Neural cell (in vitro differentiated cells): ENCODE data around the gene LRRC52. TPM values are rescaled to one million over a fixed set of nuclear protein-coding genes. Genes with fewer than 3 reads are reported as not detected.

Source experiments
- H2AFZ ChIP-seq: fragments of 200-600, 300-800 bp; sonication (generic), shearing (Covaris generic); 2 replicates; pipeline ENCODE4 v1.6.0; 2014; ENCODE audit warnings: low read depth, mild to moderate bottlenecking, antibody characterized with exemption, low read length, moderate library complexity
- H3F3A ChIP-seq: fragments of 200-600 bp; shearing (Covaris generic); 2 replicates; pipeline ENCODE4 v1.6.1; 2016; ENCODE audit warnings: mild to moderate bottlenecking, moderate library complexity, mixed read lengths, antibody characterized with exemption, low read length; ENCODE audit not compliant: insufficient read depth, poor library complexity, severe bottlenecking
- H3K27ac ChIP-seq: fragments of 200-600, 300-800 bp; sonication (generic), shearing (Covaris generic); 2 replicates; pipeline ENCODE4 v1.5.1; 2014; ENCODE audit warnings: mild to moderate bottlenecking, low read length, moderate library complexity
- H3K27me3 ChIP-seq: fragments of 300-800, 200-600 bp; sonication (generic), shearing (Covaris generic); 2 replicates; pipeline ENCODE4 v1.6.0; 2014; ENCODE audit warnings: mild to moderate bottlenecking, low read depth, low read length, moderate library complexity; ENCODE audit not compliant: insufficient read depth
- H3K36me3 ChIP-seq: fragments of 300-800, 200-600 bp; sonication (generic), shearing (Covaris generic); 2 replicates; pipeline ENCODE4 v1.5.1; 2014; ENCODE audit warnings: mild to moderate bottlenecking, antibody characterized with exemption, low read length, moderate library complexity; ENCODE audit not compliant: insufficient read depth
- H3K4me2 ChIP-seq: fragments of 300-800, 200-600 bp; sonication (generic), shearing (Covaris generic); 2 replicates; pipeline ENCODE4 v1.6.0; 2014; ENCODE audit warnings: mild to moderate bottlenecking, low read length
- H3K4me3 ChIP-seq: fragments of 300-800, 200-600 bp; sonication (generic), shearing (Covaris generic); 2 replicates; pipeline ENCODE4 v1.5.1; 2014; ENCODE audit warnings: mild to moderate bottlenecking, low read length, moderate library complexity
- H3K79me2 ChIP-seq: fragments of 200-600 bp; shearing (Covaris generic); replicated peaks from 2 replicates; pipeline ENCODE4 v1.6.0; 2014; ENCODE audit warnings: mild to moderate bottlenecking, low read length, moderate library complexity; ENCODE audit not compliant: insufficient read depth
- H3K9ac ChIP-seq: fragments of 300-800, 200-600 bp; sonication (generic), shearing (Covaris generic); 2 replicates; pipeline ENCODE4 v1.6.1; 2016; ENCODE audit warnings: mild to moderate bottlenecking, low read length, mixed read lengths
- H3K9me2 ChIP-seq: fragments of 200-600 bp; shearing (Covaris generic); 2 replicates; pipeline ENCODE4 v1.6.1; 2016; ENCODE audit warnings: mild to moderate bottlenecking, low read length, mixed read lengths; ENCODE audit not compliant: insufficient read depth
- H3K9me3 ChIP-seq: fragments of 200-600, 300-800 bp; sonication (generic), shearing (Covaris generic); 2 replicates; pipeline ENCODE4 v1.6.1; 2016; ENCODE audit warnings: mild to moderate bottlenecking, mixed run types, low read length, moderate library complexity, mixed read lengths
- H4K20me1 ChIP-seq: fragments of 200-600 bp; shearing (Covaris generic); 2 replicates; pipeline ENCODE4 v1.6.1; 2016; ENCODE audit warnings: mild to moderate bottlenecking, mixed run types; ENCODE audit not compliant: insufficient read depth
- EP300 ChIP-seq: fragments of 450-650 bp; conservative IDR thresholded peaks from 2 replicates; pipeline ENCODE4 v1.6.1; 2014; ENCODE audit warnings: antibody characterized with exemption, mild to moderate bottlenecking, moderate library complexity; ENCODE audit not compliant: poor library complexity, severe bottlenecking
- EZH2 ChIP-seq: fragments of 200-600, 300-800 bp; shearing (Covaris generic), sonication (generic); IDR thresholded peaks from 2 replicates; pipeline ENCODE4 v1.6.1; 2014; ENCODE audit warnings: antibody characterized with exemption, low read length, borderline replicate concordance, mild to moderate bottlenecking; ENCODE audit not compliant: insufficient read depth, poor library complexity, severe bottlenecking
- MXI1 ChIP-seq: fragments of 450-650 bp; conservative IDR thresholded peaks from 2 replicates; pipeline ENCODE4 v1.6.1; 2014; ENCODE audit warnings: antibody characterized with exemption, mild to moderate bottlenecking; ENCODE audit not compliant: poor library complexity, severe bottlenecking
- POLR2AphosphoS5 ChIP-seq: IDR thresholded peaks from 2 replicates; pipeline ENCODE4 v1.6.1; 2012
- RAD21 ChIP-seq: fragments of 450-650 bp; conservative IDR thresholded peaks from 2 replicates; pipeline ENCODE4 v1.6.1; 2014; ENCODE audit warnings: antibody characterized with exemption, mild to moderate bottlenecking, moderate library complexity
- REST ChIP-seq: IDR thresholded peaks from 2 replicates; pipeline ENCODE4 v1.6.1; 2012; ENCODE audit warnings: borderline replicate concordance
- SMC3 ChIP-seq: fragments of 450-650 bp; conservative IDR thresholded peaks from 2 replicates; pipeline ENCODE4 v1.6.1; 2014; ENCODE audit warnings: antibody characterized with exemption, mild to moderate bottlenecking, moderate library complexity; ENCODE audit not compliant: poor library complexity
- TAF1 ChIP-seq: IDR thresholded peaks from 2 replicates; pipeline ENCODE4 v1.6.1; 2012; ENCODE audit warnings: low read depth
- polyA plus RNA-seq: library from polyadenylated mRNA; depleted of rRNA; stranded (reverse); fragments of >200 nt; gene quantifications from 2 replicates; pipeline ENCODE4 v1.2.3, GENCODE V29; 2014
- TF ChIP-seq, protein P1 (sequence below): fragments of 450-650 bp; IDR thresholded peaks from 2 replicates; pipeline ENCODE4 v1.5.1; 2014; ENCODE audit warnings: antibody characterized with exemption, mild to moderate bottlenecking, moderate library complexity; ENCODE audit not compliant: poor library complexity, severe bottlenecking

LRRC52 gene
- polyA plus RNA-seq, 1 donor from 2014 or later = not detected

GRCh38 chr1:165600793-165601192, 57.0 kb downstream of the LRRC52 start:
- Histone ChIP-seq H3F3A (peaks cover 3% of the 10 kb centered on the region), H3K4me3 (no peak overlapping the region), H3K27me3 (no peaks in the 10 kb centered on the region), H3K4me2 (no peak overlapping the region), H3K9me3 (no peaks in the 10 kb centered on the region), H3K36me3 (no peaks in the 10 kb centered on the region), H3K27ac (no peak overlapping the region), H3K9ac (no peak overlapping the region), H2AFZ (no peak overlapping the region), H3K9me2 (no peaks in the 10 kb centered on the region), H4K20me1 (no peaks in the 10 kb centered on the region), H3K79me2 (no peaks in the 10 kb centered on the region)
- TF ChIP-seq EZH2 (no peak), TAF1 (no peak), POLR2AphosphoS5 (no peak), REST (no peak), MXI1 (no peak), EP300 (no peak), SMC3 (no peak)
- TF ChIP-seq, protein P1, sequence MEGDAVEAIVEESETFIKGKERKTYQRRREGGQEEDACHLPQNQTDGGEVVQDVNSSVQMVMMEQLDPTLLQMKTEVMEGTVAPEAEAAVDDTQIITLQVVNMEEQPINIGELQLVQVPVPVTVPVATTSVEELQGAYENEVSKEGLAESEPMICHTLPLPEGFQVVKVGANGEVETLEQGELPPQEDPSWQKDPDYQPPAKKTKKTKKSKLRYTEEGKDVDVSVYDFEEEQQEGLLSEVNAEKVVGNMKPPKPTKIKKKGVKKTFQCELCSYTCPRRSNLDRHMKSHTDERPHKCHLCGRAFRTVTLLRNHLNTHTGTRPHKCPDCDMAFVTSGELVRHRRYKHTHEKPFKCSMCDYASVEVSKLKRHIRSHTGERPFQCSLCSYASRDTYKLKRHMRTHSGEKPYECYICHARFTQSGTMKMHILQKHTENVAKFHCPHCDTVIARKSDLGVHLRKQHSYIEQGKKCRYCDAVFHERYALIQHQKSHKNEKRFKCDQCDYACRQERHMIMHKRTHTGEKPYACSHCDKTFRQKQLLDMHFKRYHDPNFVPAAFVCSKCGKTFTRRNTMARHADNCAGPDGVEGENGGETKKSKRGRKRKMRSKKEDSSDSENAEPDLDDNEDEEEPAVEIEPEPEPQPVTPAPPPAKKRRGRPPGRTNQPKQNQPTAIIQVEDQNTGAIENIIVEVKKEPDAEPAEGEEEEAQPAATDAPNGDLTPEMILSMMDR = no peak

DNA sequence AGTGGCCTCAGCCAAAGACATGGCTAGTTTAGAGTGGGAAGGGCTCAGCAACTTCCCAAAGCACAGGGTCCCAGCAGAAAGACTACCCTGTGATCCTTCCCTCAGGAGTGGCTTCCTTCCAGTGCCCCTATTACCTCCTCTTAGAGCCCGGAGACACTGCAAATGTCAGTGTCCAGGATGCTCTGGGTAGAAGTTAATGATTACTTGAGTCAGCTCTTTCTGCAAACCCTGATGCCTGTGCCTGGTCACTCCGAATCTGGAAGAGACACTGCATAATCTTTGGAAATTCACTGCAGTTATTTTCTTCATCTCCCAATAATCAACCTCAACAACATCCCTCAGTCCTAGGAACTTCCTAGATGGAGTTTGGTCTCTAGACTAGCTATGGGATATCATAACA, 60.0 kb downstream of the LRRC52 start:
- Histone ChIP-seq H3K36me3 (no peaks in the 10 kb centered on the region), H3F3A (peaks cover under 1% of the 10 kb centered on the region), H3K4me3 (no peak overlapping the region), H3K9ac (no peak overlapping the region), H4K20me1 (no peaks in the 10 kb centered on the region), H3K9me2 (no peaks in the 10 kb centered on the region), H2AFZ (no peak overlapping the region), H3K79me2 (no peaks in the 10 kb centered on the region), H3K27ac (no peak overlapping the region), H3K9me3 (no peaks in the 10 kb centered on the region), H3K27me3 (no peaks in the 10 kb centered on the region), H3K4me2 (no peak overlapping the region)
- TF ChIP-seq EZH2 = no peak
- TF ChIP-seq POLR2AphosphoS5 = no peak
- no peak for TF ChIP-seq EP300
- no peak for TF ChIP-seq MXI1
- no peak for TF ChIP-seq SMC3
- TF ChIP-seq, protein P1 = no peak
- no peak for TF ChIP-seq RAD21
- no peak for TF ChIP-seq TAF1
- TF ChIP-seq REST = no peak
